Stimulated activated CD4-positive, alpha-beta T cell treated with anti-CD3 and anti-CD28 coated beads, Interleukin-12 subunit alpha, Interleukin-12 subunit beta, amount 100 ng/mL, for 4 hours (primary cell): Measurements from ENCODE around the gene BFAR.
"Not testable (repeated sequence)": the region's sequence is repeated elsewhere in the genome, so short reads cannot be mapped to it uniquely, and the experiment has no call there.

Source experiments
- DNase-seq: peaks from one replicate; pipeline ENCODE4 v3.0.0-alpha.2; 2020

BFAR gene

DNA sequence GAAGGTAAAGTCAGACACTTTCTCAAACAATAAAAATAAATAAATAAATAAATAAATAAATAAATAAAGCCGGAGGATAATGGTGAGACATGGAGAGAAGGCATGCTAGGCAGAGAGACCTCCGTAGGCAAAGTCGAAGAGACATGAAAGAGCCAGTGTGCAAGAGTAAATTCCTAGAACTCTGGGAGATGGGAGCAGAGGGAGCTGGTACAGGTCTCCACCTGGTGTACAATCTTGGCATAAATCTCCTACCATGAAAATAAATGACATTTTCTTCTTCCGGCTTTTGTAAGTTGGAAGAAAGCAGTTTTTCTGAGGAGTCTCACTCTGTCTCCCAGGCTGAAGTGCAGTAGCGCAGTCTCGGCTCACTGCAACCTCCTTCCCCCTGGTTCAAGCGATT is 69.1 kb downstream of the BFAR start:
- DNase-seq, result not testable (repeated sequence)

DNA sequence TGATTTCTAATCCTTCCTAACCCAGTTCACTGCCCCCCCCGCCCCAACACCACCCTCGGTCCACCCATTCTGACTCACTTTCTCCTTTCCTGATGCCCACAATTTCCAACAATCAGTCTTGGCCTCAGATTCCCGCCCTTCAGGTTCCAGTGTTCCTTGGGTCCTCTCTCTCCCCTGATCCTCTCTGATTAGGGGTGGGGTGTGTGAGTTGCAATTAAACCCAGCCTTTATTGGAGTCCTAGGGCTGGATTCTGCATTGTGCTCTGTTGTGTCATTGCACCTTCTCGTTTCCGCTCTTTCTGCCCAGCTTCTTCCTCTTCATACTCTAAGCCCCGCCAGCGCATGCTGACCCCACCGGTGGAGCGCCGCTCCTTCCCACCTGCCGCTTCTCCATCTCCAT is 69.9 kb downstream of the BFAR start:
- DNase-seq, result not testable (repeated sequence)

DNA sequence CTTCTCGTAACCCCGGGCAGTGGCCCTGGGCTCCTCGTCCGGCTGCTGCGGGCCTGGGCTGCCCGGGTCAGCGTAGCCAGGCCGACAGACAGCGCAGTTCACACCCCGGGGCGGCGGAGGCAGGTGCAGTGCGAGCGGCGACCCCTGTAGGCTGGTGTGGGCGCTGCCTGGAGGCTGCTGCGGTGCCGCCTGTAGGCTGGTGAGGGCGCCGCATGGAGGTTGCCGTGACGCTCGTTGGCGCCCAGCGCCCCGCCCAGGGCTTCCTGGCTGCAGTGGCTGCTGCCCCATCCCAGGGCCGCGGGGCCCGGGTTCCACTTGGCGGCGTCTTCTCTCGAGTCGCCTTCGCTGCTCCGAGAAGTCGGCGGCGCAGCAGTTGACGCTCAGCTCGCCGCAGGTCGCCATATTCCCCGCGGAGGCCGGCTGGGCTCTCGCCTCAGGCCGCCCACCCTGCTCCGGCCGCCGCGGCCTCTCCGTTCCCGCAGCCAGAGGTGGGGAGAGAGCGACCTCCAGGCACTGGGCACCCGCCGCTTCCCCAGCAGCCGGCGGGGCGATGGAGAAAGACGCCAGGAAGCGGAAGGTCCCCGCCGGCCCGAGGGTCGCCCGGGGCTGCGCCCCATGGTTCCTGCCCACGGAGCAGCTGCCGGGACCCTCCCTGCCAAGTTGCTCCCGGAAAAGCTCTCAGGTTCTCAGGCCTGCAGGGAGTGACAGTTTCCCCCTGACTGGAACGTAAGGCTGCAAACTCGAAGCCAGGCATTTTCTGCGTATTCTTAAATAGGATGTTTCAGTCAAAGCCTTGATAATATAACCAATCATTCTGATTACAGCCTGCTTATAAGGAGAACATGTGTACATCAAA is 70.6 kb downstream of the BFAR start, which contains the start of gene NPIPA3:
Gene NPIPA3 (plus strand): TSS at position 256 of the 856 bp plus-strand sequence. CDS start 5,533 bp downstream, outside the sequence.
- not testable (repeated sequence) for DNase-seq
